ENCODE data around the gene PTBP3.

The PTBP3 gene

GRCh38 chr9:112168197-112168596 lies 165.2 kb downstream of the PTBP3 start:
- DNase-seq (ENCODE audit: low spot score): no peak
